ENCODE measurements around the gene HDLBP.
"Not testable (repeated sequence)": the region's sequence is repeated elsewhere in the genome, so short reads cannot be mapped to it uniquely, and the experiment has no call there.

The HDLBP gene

DNA sequence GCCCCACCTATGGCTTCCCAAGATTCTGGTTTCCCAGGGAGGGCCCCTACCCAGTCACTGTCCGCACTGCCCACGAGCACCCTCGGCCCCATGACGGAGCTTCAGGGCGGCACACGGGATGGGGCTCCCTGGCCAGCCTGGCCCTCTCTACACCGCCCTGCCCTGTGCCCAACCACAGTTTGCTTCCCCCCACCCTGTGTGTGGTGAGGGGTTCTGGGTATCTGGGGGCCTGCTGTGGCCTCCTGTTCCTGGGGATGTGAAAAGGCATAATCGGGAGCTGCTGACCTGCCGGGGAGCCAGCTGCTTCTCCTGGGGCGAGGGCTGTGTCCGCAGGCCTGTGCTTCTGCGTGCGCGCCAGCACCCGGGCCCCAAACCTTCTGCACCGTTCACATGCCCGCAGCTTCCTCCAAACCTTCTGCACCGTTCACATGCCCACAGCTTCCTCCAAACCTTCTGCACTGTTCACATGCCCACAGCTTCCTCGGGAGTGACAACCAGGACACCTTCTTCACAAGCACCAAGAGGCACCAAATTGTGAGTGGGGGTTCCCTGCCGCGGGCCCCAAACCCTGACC is 114.6 kb downstream of the HDLBP start:
- no peak overlapping the region for H3K4me3 Mint-ChIP-seq

DNA sequence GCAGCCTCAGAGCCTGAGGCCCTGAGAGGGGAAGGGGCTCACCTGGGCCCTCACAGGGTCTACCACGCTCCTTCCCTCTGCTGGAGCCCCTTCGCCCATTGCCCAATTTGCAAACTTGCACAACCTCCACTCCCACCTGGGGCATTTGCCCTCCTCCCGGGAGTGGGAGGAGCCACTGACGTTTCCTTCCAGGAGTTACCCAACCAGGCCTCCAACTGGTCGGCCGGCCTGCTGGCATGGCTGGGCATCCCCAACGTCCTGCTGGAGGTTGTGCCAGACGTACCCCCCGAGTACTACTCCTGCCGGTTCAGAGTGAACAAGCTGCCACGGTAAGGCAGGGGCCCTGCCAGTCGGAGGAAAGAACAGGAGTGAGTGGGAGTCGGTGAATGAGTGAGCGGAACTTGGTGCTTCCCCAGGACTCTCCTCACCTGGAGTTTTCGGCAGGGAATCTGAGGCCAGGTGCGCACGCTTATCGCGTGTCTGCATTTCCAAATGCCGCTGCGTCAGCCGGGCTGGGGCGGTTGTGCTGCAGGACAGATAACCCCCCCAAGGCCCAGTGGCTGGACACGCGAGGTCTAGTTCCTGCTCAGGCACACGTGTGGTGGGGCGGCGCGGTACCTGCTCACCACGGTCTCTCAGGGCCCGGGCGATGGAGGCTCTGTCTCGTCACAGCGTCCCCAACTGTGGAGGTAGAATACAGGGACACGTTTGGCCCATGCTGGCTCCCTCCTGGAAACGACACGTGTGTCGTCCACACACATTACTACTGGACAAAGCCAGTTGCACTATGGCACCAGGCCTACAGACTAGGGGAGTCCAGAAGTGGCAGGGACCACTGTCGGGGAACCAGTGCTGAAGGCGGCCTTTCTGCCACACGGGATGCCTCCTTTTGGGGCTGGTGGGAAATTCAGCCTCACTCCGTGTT is 115.3 kb downstream of the HDLBP start:
- H3K27me3 Mint-ChIP-seq (ENCODE audit: low read depth, poor library complexity), result no peaks in the 10 kb centered on the region
- H3K4me1 Mint-ChIP-seq, result peaks cover 12% of the 10 kb centered on the region
- no peak overlapping the region for H3K27ac Mint-ChIP-seq
- H3K36me3 Mint-ChIP-seq (ENCODE audit: low read depth), result no peaks in the 10 kb centered on the region
- TF ChIP-seq, protein P1, sequence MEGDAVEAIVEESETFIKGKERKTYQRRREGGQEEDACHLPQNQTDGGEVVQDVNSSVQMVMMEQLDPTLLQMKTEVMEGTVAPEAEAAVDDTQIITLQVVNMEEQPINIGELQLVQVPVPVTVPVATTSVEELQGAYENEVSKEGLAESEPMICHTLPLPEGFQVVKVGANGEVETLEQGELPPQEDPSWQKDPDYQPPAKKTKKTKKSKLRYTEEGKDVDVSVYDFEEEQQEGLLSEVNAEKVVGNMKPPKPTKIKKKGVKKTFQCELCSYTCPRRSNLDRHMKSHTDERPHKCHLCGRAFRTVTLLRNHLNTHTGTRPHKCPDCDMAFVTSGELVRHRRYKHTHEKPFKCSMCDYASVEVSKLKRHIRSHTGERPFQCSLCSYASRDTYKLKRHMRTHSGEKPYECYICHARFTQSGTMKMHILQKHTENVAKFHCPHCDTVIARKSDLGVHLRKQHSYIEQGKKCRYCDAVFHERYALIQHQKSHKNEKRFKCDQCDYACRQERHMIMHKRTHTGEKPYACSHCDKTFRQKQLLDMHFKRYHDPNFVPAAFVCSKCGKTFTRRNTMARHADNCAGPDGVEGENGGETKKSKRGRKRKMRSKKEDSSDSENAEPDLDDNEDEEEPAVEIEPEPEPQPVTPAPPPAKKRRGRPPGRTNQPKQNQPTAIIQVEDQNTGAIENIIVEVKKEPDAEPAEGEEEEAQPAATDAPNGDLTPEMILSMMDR (IDR thresholded peaks at IDR 0.05), result no peak
- DNase-seq, result no peak
- H3K9me3 Mint-ChIP-seq, result no peaks in the 10 kb centered on the region
- no peak overlapping the region for H3K4me3 Mint-ChIP-seq

More for the DNA sequence above, 114.6 kb downstream of the HDLBP start:
- peaks cover 12% of the 10 kb centered on the region for H3K4me1 Mint-ChIP-seq
- H3K9me3 Mint-ChIP-seq, result no peaks in the 10 kb centered on the region
- no peaks in the 10 kb centered on the region for H3K36me3 Mint-ChIP-seq (ENCODE audit: low read depth)
- no peak overlapping the region for H3K27ac Mint-ChIP-seq
- no peaks in the 10 kb centered on the region for H3K27me3 Mint-ChIP-seq (ENCODE audit: low read depth, poor library complexity)
- TF ChIP-seq, protein P1 (IDR thresholded peaks at IDR 0.05), result no peak
- DNase-seq, result no peak

DNA sequence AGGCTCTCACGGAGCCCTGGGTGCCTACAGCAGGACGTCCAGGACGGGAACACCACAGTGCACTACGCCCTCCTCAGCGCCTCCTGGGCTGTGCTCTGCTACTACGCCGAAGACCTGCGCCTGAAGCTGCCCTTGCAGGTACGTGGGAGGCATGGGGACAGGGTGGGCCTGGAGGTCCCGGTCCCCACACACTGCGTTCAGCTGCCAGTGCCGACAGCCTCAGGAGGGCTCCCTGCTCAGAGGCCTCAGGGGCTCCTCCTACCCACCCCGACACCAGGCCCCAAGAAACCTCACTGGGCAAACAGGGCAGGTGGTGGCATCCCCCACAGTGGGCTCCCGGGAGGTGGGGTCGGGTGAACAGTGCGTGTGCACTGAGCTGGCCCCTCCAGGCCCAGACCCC is 116.2 kb downstream of the HDLBP start:
- Mint-ChIP-seq H3K4me1 (peaks cover 12% of the 10 kb centered on the region), H3K4me3 (no peak overlapping the region), H3K9me3 (no peaks in the 10 kb centered on the region), H3K27ac (no peak overlapping the region), H3K27me3 (ENCODE audit: low read depth, poor library complexity) (no peaks in the 10 kb centered on the region), H3K36me3 (ENCODE audit: low read depth) (no peaks in the 10 kb centered on the region)
- TF ChIP-seq, protein P1 (IDR thresholded peaks at IDR 0.05), result no peak
- DNase-seq, result peak; percentile 3

DNA sequence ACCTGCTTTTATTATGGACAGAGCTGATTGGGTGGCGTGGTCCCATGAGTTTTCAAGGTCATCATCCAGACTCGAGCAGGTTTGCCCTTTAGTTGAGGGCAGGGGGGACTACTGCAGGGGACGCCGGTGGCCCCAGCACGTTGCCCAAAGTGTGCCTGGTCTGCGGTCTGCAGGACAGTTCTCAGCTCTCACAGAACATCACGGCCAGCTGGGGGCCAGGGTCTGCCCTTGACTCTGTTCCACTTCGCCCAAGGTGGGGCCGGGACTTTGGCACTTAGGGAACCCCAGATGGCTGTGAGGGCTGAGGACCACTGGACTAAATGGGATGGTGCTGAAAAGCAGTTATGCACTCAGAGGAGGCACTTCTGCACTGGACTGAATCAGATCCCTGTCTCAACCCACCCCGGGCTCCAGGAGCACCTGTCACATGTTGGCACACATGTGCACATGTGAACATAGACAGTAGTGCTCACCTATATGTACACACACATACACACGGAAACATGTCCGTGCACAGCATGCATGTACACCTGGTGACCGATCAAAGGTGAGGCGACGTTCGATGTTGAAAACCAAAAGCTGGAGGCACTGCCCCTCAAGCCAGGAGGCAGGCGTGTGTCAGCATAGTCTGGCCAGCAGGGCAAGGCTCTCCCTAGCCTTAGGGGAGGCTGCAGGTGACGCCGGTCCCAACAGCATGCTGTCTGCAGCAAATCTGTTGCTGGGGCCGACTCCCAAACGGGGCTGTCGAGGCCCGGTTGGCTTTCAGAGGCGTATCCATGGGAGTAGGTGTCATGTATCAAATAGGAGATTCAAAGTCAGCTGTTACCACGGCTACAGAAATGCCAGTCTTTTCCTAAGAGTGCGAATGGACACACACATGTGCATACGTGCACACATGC is 116.8 kb downstream of the HDLBP start:
- peak; percentile 1 for DNase-seq
- H3K4me3 Mint-ChIP-seq, result no peak overlapping the region
- H3K27ac Mint-ChIP-seq, result no peak overlapping the region
- H3K9me3 Mint-ChIP-seq, result no peaks in the 10 kb centered on the region
- TF ChIP-seq, protein P1 (IDR thresholded peaks at IDR 0.05), result no peak
- no peaks in the 10 kb centered on the region for H3K36me3 Mint-ChIP-seq (ENCODE audit: low read depth)
- H3K4me1 Mint-ChIP-seq, result peaks cover 12% of the 10 kb centered on the region
- no peaks in the 10 kb centered on the region for H3K27me3 Mint-ChIP-seq (ENCODE audit: low read depth, poor library complexity)

DNA sequence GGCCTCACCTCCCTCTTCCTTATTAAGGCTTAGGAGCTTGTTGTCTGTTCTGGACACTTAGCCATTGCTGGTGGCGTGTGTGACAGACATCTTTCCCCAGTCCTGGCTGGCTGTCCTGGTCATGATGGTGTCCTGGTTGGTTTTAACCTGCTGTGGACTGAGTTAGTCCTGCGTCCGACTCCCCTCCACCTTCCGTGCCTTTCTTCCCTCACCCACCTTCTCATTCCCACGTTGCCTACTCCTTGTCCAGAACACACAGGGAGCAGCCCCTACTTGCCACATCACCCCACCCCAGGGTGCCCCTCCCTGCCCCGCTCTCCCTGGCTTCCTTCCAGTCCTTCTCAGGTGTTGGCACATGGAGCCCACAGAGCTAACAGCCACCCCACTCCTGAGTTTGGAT is 117.5 kb downstream of the HDLBP start:
- no peaks in the 10 kb centered on the region for H3K27me3 Mint-ChIP-seq (ENCODE audit: low read depth, poor library complexity)
- H3K27ac Mint-ChIP-seq, result no peak overlapping the region
- no peak overlapping the region for H3K4me3 Mint-ChIP-seq
- H3K4me1 Mint-ChIP-seq, result peaks cover 12% of the 10 kb centered on the region
- DNase-seq, result peak; percentile 0
- H3K36me3 Mint-ChIP-seq (ENCODE audit: low read depth), result no peaks in the 10 kb centered on the region
- no peaks in the 10 kb centered on the region for H3K9me3 Mint-ChIP-seq
- TF ChIP-seq, protein P1 (IDR thresholded peaks at IDR 0.05), result no peak

DNA sequence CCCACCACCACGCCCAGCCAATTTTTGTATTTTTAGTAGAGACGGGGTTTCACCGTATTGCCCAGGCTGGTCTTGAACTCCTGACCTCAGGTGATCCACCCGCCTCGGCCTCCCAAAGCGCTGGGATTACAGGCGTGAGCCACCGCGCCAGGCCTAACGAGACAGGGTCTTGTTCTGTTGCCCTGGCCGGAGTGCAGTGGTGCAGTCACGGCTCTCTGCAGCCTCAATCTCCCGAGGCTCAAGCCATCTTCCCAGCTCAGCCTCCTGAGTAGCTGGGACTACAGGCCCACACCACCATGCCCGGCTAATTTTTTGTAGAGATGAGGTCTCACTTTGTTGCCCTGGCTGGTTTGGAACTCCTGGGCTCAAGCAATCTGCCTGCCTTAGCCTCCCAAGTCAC is 118.2 kb downstream of the HDLBP start:
- H3K4me3 Mint-ChIP-seq; H3K27ac Mint-ChIP-seq; H3K27me3 Mint-ChIP-seq (ENCODE audit: low read depth, poor library complexity); DNase-seq; H3K36me3 Mint-ChIP-seq (ENCODE audit: low read depth); H3K9me3 Mint-ChIP-seq: not testable (repeated sequence)
- peaks cover 12% of the 10 kb centered on the region for H3K4me1 Mint-ChIP-seq

All from nephron progenitor cell (in vitro differentiated cells).